Measurements from ENCODE around the gene PTPN22.
"Not testable (repeated sequence)": the region's sequence is repeated elsewhere in the genome, so short reads cannot be mapped to it uniquely, and the experiment has no call there.

Gene PTPN22

DNA sequence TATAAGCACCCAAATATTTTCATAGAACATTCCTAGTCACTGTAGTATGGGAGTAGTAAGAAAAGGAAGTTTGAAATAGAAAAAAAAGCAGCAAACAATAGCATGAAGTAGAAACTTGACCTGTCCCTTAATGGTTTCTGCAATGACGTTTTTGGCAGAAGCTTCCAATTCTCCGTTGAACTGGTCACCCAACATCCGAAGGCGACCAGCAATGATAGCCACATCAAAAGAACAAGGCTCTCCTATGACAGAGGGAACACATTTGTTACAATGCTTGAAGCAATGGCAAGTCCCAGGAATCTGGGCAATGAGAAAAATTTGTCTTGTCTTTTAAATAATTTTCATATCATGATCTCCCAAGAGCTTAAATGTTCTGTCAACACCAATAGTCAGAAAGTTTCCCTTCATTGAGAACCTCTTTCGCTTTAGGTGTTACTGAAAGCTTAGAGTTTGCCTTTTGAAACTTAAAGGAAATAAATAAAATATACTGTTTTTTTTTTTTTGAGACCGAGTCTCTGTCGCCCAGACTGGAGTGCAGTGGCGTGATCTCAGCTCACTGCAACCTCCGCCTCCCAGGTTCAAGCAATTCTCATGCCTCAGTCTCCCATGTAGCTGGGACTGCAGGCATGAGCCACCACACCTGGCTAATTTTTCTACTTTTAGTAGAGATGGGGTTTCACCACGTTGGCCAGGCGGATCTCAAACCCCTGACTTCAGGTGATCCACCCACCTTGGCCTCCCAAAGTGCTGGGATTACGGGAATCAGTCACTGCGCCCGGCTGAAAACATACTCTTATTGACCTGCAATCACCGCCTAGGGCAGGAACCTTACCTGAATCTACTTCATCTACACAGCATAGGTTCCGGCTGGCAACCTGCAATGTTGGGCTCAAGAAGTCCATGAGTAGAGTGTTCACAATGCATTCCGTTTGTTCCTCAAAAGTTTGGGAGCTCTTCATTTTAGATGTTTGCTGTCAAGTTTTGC lies 15.2 kb upstream of the PTPN22 start:
- no peak for DNase-seq

DNA sequence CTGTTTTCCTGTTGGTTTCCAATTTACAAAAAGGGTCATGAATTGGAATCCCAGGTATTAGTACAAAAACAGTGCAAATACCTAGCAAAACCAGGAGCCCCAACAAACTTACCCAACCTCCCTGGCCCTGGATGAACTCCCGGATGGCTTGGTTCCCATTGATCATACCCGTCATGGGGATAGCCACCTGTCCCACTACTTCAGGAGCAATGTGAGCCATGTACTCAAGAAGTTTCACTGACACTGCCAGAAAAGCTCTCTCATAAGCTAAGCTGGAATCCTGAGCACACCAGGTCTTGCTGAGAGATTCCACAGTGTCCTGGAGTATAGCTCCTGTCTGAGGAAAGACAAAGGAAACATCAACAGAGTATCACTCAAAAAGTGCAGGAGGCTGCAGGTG lies 10.1 kb upstream of the PTPN22 start:
- DNase-seq = no peak

DNA sequence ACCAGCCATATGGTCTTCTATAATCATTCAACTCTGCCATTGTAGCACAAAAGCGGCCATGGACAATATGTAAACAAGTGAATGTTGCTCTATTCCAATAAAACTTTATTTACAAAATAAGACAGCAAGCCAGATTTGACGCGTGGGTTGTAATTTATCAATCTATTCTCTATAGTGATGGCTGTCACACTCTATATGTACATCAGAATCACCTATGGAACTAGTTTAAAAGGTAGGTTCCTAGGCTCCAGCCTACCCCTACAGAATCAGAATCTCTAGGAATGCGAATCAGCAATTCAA lies 8.2 kb upstream of the PTPN22 start:
- no peak for DNase-seq

- DNase-seq = no peak
Measured at GRCh38 chr1:113876176-113876575, 4.7 kb upstream of the PTPN22 start.

DNA sequence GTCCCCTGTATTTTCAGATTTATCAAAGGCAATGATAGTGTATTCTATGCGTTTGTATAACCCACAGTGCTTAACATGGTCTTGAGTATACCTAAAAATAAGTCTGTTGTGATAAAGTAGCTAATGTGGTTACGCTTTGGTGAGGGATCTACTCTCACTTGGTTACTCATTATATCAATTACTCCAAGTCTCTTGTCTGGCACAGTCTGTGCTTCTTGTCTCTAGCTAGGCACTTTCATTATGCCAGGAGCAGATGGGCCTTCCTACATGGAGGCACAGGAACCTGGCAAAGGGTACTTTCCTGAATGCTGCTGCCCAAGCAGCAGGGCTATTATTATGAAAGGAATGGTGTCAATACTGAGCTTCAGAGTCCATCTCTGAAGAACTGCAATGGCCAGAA lies 4.2 kb upstream of the PTPN22 start:
- DNase-seq = no peak

- no peak for DNase-seq
Measured at GRCh38 chr1:113874012-113874879, 2.7 kb upstream of the PTPN22 start.

DNA sequence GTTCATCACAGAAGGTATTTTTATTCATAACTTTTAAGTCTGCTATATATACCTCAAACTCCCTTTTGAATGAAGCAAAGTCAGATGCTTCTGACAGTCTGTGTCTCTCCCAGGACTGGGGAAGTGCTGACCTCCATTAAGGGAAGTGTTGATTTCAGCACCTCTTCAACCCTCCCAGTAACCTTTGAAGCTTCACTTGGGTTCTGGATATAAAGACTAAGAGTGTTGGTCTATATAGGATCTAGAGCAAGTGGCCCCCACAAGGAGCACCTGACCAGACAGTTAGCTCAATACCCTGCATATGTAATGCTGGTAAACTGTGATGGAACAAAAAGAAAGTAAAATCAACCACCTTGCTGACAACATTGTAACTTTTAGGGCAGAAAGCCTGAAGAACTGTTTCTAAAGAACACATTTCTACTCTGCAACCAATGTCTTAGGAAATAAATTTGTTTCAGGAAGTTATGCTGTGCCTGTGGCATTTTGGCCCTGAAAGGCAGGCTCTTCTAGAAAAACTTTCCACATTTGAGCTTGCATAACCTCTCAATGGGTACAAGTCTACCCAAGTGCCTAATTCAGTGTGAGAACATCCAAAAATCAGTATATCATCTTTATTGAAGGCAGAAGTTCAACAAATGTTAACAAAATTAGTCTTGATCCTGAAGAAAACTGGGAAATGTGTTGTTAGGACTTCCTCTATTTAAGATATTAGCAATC lies 865 bp upstream of the PTPN22 start:
- DNase-seq = no peak

DNA sequence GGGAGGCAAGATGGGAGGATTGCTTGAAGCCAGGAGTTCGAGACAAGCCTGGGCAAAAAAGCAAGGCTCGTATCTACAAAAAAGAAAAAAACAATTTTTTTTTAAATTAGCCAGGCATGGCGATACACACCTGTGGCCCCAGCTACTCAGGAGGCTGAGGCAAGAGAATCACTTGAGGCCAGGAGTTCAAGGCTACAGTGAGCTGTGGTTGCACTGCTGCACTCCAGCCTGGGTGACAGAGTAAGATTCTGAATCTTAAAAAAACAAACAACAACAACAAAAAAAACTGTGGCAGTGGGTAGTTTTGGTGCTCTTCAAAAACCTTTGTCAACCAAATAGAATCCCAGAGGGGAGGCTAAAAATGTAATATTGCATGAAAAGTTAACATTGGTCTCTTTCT lies 734 bp downstream of the PTPN22 start:
- DNase-seq = no peak

DNA sequence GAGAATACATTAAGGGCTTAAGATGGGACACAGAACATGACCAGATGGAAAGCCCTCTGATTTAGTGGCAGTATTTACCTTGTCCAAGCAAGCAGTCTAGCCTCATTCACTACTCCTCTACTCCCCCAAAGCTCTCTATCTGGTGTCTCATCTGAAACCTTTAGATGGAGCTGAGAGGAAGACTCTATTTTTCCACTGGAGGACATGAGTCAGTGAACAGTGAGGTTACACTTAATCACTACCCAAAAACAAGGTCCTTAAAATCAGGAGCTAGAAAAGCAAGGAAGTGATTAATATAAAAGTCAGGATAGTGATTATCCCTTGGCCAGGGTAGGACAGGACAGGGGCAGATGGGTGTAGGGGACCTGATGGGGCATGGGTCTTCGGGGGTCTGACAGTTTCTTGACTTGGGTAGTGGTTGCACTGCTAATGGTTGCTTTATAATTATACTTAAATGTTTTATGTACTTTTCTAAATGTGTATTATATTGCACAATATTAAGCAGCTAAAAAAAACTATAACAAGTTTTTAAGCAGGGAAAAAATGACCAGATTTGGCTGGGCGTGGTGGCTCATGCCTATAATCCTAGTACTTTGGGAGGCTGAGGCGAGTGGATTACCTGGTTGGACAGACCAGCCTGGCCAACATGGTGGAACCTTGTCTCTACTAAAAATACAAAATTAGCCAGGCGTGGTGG lies 3.0 kb downstream of the PTPN22 start:
- no peak for DNase-seq

- no peak for DNase-seq
Measured at GRCh38 chr1:113861641-113862040, 9.9 kb downstream of the PTPN22 start.

- no peak for DNase-seq
Measured at GRCh38 chr1:113860891-113861290, 10.6 kb downstream of the PTPN22 start.

DNA sequence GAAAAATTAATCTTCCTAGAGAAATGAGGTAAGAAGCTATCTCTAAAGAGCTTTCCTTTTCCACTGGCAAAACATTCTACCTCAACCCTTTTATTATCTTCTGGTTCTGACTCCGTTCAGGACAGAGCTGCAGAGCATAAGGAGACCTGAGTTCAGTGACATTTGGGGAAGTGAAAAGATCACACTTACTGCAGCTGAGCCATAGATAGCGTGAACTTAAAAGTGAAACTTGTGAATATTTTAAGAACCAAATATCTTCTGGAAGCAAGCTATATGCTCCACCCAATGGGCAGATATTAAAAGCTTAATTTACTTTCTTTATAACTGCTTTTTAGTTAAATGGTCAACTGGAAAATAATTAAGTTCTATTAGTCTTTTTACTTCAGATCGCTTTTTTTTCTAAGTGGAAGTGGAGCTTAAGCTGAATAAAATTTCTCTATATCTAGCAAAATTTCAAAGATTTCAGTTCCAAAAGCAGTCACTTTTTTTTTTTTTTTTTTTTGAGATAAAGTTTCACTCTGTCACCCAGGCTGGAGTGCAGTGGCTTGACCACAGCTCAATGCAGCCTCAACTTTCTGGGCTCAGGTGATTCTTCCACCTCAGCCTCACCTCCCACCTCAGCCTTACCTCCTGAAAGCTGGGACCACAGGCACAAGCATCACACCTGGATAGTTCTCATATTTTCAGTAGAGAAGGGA lies 11.9 kb downstream of the PTPN22 start:
- DNase-seq = no peak

GRCh38 chr1:113858982-113859381 lies 12.5 kb downstream of the PTPN22 start:
- DNase-seq = no peak

- DNase-seq = no peak
Measured at GRCh38 chr1:113858418-113858817, 13.1 kb downstream of the PTPN22 start.

DNA sequence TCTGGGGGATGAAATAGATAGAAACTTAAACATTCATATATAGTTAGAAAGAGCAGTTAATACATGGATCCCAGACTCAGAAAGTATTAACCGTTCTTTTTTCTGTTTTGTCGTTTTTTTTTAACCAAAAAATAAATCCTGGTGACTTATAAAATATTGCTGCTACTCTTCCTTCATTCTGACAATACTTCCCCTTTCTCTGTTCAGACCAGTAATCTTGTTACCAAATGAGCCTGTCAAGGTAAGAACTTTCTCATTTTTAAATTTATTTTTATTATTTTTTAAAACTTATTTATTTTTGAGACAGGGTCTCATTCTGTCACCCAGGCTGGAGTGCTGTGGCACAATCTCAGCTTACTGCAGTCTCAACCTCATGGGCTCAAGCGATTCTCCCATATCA lies 13.7 kb downstream of the PTPN22 start:
- DNase-seq = no peak

DNA sequence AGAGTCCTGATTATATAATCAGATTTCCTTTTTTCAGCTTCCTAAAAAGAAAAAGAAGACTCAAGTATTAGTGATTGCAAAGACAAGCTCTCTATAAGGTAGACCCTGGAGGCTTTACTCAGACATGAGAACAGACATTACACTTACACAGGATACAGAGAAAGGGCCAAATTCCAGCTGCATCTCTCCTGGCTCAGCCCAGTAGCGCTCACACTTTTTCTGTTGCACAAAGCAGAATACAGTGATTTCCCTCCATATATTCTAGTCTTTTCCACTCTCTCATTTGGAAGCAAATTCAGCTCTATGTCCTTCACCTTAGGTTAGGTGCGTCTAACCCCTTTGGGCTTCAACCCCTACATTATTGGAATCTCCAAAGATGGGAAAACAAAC lies 15.1 kb downstream of the PTPN22 start:
- DNase-seq = no peak

GRCh38 chr1:113855630-113856400 lies 15.7 kb downstream of the PTPN22 start:
- DNase-seq = no peak

- no peak for DNase-seq
Measured at GRCh38 chr1:113854234-113854633, 17.3 kb downstream of the PTPN22 start.

DNA sequence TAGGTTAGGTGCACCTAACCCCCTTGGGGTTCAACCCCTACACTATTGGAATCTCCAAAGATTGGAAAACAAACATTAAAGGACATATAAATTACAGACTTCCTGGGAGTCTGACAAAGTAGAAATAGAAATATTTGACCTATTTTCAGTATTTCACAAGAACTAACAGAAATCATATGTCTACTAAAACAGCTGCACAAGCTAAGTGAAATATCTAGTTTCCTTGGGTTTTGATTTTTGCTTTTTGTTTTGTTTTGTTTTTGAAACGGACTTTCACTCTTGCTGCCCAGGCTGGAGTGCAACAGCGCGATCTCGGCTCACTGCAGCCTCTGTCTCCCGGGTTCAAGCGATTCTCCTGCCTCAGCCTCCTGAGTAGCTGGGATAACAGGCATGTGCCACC lies 18.8 kb downstream of the PTPN22 start:
- DNase-seq = not testable (repeated sequence)

GRCh38 chr1:113850127-113850796 lies 21.2 kb downstream of the PTPN22 start:
- no peak for DNase-seq

- DNase-seq = no peak
Measured at GRCh38 chr1:113849072-113849471, 22.4 kb downstream of the PTPN22 start.

Measured in NCI-H1092 (cell line).